ENCODE data around the gene PDE4B. TPM values are rescaled to one million over a fixed set of nuclear protein-coding genes. Genes with fewer than 3 reads are reported as not detected.
"Not testable (repeated sequence)": the region's sequence is repeated elsewhere in the genome, so short reads cannot be mapped to it uniquely, and the experiment has no call there.

Gene PDE4B
- total RNA-seq, 1 donor from 2014 or later = 54.6 TPM

- DNase-seq (ENCODE audit: extremely low read depth, low read depth, low spot score) = no peak
Measured at GRCh38 chr1:65990161-65990560, 197.5 kb downstream of the PDE4B start.

DNA sequence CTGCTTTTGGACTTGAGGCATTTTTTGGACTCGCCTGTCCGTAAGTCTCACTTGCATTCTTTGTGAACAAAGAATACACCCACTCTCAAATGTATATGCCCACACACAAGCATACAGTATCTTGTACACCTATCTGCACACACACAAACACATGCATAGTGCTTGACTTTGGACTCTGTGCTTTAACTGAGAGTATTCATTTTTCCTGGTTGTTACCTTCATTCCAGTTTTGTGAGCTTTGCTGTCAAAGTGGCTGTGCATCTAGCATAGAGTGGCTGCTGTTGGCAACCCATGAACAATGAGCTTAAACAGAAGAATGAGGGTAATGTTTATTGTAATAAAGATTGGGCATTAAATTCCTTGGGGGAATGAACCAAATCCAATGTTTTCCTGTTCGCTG is 199.0 kb downstream of the PDE4B start:
- DNase-seq (ENCODE audit: extremely low read depth, low read depth, low spot score) = no peak

DNA sequence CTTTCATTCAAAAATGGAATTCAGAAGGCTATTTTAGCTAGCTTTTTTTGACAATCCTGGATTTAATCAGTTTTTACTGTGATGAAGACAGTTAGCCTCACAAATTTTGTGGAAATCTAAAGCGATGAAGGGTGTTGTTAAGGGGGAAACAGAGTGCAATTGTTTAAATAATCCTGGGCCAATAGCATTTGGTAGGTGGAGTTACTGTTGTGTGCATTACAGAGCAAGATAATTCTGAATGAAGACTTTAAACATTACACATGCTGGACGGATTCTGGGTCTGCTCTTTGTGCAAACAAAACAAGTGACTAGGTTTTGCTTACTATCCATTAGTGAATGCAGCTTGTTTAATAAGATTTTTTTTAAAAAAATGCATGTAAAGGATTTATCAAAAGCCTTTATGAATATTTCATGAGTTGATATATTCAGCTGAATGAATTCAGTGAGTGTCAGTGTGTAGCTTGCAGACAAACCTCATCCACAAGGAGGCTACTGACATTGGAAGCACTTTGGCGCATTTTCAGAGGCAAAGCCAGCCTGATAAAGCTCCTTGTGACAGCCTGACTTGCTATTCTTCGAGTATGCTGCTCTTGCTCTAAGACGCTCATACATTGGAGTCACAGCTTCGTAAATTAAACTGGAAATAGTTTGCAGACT is 199.6 kb downstream of the PDE4B start:
- DNase-seq (ENCODE audit: extremely low read depth, low read depth, low spot score) = no peak

GRCh38 chr1:65992831-65993271 is 200.2 kb downstream of the PDE4B start:
- no peak for DNase-seq (ENCODE audit: extremely low read depth, low read depth, low spot score)

DNA sequence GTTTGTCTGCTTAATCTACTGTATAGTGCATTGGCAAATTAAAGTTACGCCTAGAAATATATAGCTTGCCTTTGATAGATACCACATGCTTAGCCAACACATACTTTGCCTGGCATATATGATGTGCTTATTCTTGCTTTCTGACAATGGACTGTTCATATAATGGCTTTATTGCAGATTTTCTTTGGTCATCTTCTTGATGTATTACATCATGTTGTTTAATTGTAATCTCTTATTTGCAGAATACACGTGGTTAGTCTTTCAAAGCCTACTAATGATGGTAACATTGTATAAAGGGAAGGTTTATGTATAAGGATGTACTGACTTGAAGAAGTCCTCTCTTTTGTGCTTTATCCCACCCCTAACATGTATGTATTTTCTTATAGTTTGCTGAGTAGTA is 201.5 kb downstream of the PDE4B start:
- DNase-seq (ENCODE audit: extremely low read depth, low read depth, low spot score) = no peak

DNA sequence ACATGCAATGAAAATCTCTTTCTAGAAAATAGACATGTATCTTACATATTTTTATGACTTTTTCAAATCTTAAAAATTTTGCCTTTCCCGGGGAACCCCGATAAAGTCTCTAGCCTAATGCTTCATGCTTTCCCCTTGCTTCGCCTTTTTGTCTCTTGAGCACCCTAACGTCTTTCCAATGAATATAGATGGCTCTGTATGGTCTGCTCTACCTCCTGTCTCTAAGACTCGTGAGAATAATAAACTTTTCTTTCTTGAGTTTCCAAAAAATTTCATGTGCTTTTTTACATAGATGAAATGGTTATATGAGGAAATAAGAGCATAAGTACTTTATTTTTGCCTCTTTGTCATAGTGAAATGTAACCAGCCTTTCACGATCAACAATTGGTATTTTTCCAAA is 202.6 kb downstream of the PDE4B start:
- no peak for DNase-seq (ENCODE audit: extremely low read depth, low read depth, low spot score)

DNA sequence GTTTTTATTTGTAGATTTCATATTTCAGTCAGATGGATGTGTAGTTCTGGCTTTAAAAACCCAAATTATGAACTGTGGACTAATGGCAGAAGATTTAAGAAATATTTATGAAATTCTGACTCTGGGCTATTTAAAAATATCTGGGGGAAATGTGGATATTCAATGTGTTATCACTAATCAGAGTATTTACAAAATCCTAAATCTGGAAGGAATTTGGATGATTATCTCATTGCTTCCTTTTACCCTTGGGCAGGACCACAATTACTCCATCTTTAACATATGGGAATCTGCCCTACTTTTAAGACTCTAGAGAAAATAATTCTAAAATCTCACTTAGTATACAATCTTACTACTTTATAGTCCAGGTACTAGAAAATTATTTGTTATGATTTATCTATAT is 203.2 kb downstream of the PDE4B start:
- no peak for DNase-seq (ENCODE audit: extremely low read depth, low read depth, low spot score)

- DNase-seq (ENCODE audit: extremely low read depth, low read depth, low spot score) = no peak
Measured at GRCh38 chr1:65997693-65998092, 205.0 kb downstream of the PDE4B start.

GRCh38 chr1:65998763-65999583 is 206.3 kb downstream of the PDE4B start:
- DNase-seq (ENCODE audit: extremely low read depth, low read depth, low spot score) = no peak

GRCh38 chr1:66000033-66000637 is 207.4 kb downstream of the PDE4B start:
- no peak for DNase-seq (ENCODE audit: extremely low read depth, low read depth, low spot score)

- no peak for DNase-seq (ENCODE audit: extremely low read depth, low read depth, low spot score)
Measured at GRCh38 chr1:66003690-66004089, 211.0 kb downstream of the PDE4B start.

DNA sequence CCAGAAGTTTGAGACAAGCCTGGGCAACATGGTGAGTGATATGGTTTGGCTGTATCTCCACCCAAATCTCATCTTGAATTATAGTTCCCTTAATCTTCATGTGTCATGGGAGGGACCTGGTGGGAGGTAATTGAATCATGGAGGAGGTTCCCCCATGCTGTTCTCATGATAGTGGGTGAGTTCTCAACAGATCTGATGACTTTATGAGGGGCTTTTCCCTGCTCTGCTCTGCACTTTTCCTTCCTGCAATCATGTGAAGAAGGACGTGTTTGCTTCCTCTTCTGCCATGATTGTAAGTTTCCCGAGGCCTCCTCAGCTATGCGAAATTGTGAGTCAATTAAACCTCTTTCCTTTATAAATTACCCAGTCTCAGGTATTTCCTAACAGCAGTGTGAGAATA is 213.8 kb downstream of the PDE4B start:
- DNase-seq (ENCODE audit: extremely low read depth, low read depth, low spot score) = not testable (repeated sequence)

DNA sequence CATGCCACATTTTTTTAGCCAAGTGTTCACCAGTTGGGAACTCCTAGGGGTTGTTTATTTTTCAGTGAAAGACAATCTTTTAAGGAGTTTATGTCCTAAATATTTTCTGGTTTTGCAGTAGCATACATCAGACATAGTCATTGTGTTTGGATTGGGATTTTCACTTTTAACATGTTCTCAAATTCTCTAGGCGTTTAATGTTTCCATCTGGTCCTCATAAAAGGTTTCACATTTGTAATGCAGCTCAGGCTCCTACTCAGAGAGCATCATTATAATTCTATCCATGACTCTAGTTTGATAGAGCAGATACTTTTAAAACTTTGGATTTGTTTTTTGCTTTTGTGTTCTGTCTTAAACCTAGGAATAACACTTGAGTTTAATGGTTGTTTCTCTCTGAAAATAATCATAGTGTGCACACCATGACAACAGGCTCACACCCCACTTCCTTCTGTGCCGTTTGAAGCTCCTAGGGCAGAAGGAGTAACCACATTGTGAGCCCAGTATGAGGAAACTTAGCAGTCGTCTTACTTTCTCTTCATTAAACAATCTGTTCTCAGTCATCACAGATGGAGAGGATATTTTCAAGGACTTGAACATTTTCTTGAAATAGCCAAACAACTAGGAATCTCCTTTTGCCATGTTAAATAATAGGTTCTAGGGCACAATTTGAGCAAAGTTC is 219.6 kb downstream of the PDE4B start:
- no peak for DNase-seq (ENCODE audit: extremely low read depth, low read depth, low spot score)

DNA sequence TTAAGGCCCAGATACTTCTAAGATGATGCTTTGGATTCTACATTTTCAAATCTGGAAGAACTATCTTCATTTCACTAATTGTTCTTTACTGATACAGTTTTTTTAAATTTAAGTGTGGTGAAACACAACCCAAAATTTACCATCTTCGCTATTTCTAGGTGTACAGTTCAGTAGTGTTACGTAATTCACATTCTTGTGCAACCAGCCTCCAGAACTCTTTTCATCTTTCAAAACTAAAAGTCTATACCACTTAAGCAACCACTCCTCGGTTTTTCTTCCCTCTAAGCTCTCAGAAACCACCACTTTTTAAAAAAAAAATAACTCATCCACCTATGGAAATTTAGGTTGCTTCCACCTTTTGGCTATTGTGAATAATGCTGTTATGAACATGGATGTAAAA is 220.7 kb downstream of the PDE4B start:
- no peak for DNase-seq (ENCODE audit: extremely low read depth, low read depth, low spot score)

DNA sequence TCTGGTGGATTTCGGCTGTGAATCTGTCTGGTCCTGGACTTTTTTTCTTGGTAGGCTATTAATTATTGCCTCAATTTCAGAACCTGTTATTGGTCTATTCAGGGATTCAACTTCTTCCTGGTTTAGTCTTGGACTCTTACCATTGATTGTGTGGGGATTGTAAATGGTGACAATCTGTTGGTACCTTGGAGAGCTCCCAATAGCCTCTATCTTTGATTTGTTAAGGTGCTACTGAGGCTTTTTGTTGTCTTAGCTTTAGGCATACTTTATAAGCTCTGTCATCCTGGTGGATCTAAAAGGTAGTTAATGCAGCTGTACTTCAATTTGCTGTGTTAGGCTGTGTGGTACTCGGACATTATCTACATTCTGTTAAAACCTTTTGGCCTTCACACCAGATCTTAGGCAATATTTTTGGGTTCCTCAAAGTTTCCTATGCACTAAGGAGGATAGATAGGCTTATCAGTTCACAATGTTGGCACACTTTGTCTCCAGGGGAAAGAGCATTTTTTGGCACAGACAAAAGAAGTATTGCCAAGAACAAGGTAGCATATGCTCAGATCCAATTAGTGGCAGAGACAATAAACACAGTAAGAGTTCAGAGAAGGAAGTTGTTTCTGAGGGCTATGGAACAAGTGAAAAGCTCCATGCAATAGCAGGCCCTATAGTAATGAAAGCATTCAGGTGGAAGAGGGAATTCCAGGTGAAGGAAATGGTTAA is 230.4 kb downstream of the PDE4B start:
- DNase-seq (ENCODE audit: extremely low read depth, low read depth, low spot score) = no peak

- no peak for DNase-seq (ENCODE audit: extremely low read depth, low read depth, low spot score)
Measured at GRCh38 chr1:66025188-66025587, 232.5 kb downstream of the PDE4B start.

DNA sequence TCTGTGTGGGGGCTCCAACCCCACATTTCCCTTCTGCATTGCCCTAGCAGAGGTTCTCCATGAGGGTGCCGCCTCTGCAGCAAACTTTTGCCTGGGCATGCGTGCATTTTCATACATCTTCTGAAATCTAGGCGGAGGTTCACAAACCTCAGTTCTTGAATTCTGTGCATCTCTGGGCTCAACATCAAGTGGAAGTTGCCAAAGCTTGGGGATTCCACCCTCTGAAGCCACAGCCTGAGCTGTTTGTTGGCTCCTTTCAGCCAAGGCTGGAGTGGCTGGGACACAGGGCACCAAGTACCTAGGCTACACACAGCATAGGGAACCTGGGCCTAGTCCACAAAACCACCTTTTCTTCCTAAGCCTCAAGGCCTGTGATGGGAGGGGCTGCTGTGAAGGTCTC is 235.3 kb downstream of the PDE4B start:
- no peak for DNase-seq (ENCODE audit: extremely low read depth, low read depth, low spot score)

GRCh38 chr1:66033781-66034180 is 241.1 kb downstream of the PDE4B start:
- no peak for DNase-seq (ENCODE audit: extremely low read depth, low read depth, low spot score)

GRCh38 chr1:66035616-66036245 is 243.0 kb downstream of the PDE4B start:
- DNase-seq (ENCODE audit: extremely low read depth, low read depth, low spot score) = no peak

DNA sequence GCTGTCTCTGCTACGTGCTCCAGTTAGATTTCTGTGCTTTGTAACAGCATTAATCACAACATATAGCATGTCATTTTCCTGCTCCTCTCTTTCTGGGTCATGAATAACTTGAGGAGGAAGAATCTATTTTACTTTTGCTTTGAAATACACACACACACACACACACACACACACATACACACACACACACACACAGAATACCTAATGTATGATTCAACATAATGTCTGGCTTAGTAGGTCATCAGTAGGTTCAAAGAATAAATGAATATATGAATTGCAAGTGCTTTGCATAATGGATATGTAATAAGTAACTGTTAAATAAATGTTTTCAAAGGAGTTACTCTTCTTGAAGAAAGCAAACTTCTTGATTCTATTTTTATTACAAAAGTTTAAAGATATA is 249.0 kb downstream of the PDE4B start:
- no peak for DNase-seq (ENCODE audit: extremely low read depth, low read depth, low spot score)
